DOHH2 (cell line): ENCODE measurements around the gene HYDIN.
"Not testable (repeated sequence)": the region's sequence is repeated elsewhere in the genome, so short reads cannot be mapped to it uniquely, and the experiment has no call there.

Experiments
- CTCF ChIP-seq: fragments of 200-600 bp; sonication (generic); IDR thresholded peaks from one replicate; pipeline ENCODE4 v1.5.1; 2014; ENCODE audit warnings: antibody characterized with exemption, mild to moderate bottlenecking, low read depth, low read length; ENCODE audit not compliant: poor library complexity, severe bottlenecking
- EZH2phosphoT487 ChIP-seq: fragments of 200-600 bp; sonication (generic); IDR thresholded peaks from 2 replicates; pipeline ENCODE4 v1.6.1; 2017; ENCODE audit warnings: borderline replicate concordance, mild to moderate bottlenecking, antibody characterized with exemption, low read length, moderate library complexity, mixed read lengths

GRCh38 chr16:70930757-70931156 is 299.8 kb downstream of the HYDIN start:
- not testable (repeated sequence) for TF ChIP-seq CTCF, EZH2phosphoT487
